NCI-H460 (cell line): Measurements from ENCODE around the gene FAM25A. TPM values are rescaled to one million over a fixed set of nuclear protein-coding genes. Genes with fewer than 3 reads are reported as not detected.
"Not testable (repeated sequence)": the region's sequence is repeated elsewhere in the genome, so short reads cannot be mapped to it uniquely, and the experiment has no call there.

Source experiments
- DNase-seq: peaks from one replicate; pipeline ENCODE4 v3.0.0-alpha.2; 2016; ENCODE audit warnings: low read depth; ENCODE audit errors: extremely low read depth
- polyA plus RNA-seq: library from polyadenylated mRNA; depleted of rRNA; stranded (reverse); fragments of >200 nt; gene quantifications from 2 replicates; pipeline ENCODE4 v1.2.3, GENCODE V29; 2014; cell fraction: nucleus; rRNA removed
- total RNA-seq: library from RNA; depleted of rRNA; stranded (reverse); fragments of >200 nt; shearing (Covaris generic); gene quantifications from 2 replicates; pipeline ENCODE4 v1.2.3, GENCODE V29; 2014; rRNA removed

Gene FAM25A
- total RNA-seq: not detected in 2 replicates
- polyA plus RNA-seq: not detected in 2 replicates

DNA sequence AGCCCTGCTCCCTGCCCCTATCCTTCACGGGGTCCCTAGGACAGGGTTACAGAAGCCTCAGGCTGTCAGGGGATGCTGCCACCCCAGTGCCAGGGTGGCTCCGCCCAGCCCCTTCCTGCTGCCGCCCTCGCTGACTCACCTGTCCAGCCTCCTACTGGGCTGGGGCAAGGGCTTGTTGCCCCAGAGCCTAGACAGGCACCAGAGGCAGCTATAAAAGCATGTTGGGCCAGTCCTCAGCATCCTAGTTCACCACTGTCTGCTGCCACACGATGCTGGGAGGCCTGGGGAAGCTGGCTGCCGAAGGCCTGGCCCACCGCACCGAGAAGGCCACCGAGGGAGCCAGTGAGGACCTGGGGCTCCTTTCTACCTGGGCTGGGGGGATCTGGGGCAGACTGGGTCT, at the start of gene FAM25A:
TSS of gene FAM25A (plus strand) at position 239 of the 400 bp plus-strand sequence. CDS start at position 270, 31 bp downstream.
- DNase-seq: not testable (repeated sequence)

DNA sequence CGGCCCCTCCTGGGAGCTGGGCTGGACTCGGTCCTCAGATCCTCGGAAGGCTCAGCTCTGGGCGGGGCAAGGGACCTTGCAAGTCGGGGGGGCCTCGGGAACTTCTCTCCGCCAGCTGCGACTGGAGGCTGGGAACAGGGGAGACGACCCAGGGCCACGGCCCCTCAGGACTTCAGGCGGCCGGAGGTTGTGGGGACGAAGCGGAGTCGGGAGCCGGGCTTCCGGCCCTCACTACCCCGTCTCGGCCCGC, 49.2 kb upstream of the FAM25A start:
- DNase-seq: no peak

DNA sequence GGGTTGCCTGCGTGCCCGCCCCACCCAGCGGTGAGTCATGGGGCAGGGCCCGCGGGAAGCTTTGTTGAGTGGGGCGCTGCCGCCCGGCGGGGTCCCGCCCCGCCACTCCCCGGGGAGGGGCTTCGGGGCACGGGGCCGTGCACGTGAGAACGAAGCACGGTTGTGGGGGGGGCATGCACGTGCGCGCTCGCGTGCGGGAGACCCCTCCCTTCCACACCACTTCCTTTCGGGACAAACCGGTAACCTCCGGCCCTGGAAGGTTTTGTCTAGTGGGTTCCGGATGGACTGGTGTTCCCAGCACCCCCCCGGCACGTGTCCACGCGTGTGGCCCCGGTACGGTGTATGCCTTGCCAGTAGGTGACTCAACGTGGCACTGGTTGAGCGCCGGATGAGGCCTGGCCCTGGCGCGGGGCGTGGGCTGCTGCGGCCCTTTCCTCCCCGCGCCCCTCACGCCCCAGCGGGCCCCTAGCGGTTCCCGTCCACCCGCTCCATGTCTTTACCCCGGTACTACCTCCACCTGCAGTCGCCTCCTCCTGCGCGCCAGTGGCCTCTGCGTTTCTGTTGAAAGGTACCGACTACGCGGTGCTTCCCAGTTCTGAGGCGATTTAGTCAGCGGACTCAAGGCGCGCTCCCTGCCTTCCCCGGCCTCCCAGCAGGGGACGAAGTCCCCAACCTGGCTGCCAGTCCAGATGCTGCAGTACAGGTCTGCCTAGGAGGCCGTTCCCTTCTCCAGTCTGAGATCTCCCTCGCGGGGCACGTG, 48.7 kb upstream of the FAM25A start:
- peak; percentile 74 for DNase-seq

DNA sequence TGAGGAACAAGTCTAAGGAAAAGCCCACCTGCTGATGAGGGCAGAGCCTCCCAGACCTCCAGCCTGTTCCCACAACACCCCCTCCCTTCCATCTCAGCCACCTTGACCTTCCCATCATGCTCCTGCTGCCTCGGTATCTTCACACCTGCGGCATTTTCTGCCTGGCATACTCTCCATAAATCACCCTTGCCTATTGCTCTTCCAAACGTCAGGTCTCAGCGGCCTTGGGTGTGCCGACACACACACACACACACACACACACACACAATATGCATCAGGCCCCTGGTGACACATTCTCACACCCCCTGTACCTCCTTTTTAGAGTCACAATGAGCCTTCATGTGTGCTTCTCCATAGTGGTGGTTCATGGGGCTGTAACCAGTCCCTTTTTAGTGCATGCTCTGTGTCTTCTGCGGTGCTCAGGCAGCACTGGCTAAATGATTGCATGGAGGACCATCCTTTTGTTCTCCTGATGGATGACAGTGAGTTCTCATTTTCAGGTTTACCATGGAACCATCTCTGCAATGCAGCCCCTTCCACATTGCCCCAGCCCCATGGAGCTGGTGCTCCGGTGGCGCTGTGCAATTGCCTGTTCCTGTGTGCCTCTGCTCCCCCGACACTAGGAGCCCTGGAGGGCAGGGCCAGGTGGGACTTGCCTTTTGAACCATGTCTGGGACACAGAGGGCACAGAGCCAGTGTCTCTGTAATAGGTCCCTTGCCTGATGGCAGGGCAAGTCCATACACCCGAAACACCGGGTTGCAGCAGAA, 47.3 kb upstream of the FAM25A start:
- no peak for DNase-seq

DNA sequence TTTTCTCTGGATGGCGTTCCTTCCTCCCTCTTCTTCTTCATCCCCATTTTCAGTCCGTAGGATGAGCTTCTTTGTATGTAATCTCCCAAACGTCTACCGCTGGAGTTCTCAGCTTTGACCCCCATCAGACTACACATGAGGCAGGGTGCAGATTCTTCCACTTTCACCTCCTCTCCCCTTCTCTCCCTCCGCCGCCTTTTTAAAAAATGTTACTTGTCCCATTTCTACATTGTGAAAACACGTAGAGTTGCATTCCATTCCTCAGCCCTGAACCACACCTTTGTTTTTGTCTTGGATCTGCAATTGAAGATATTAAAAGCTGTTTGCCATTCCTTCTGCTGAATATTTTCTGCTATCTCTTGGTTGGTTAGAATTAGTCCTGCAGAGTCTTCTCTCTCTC, 45.6 kb upstream of the FAM25A start:
- DNase-seq: no peak

DNA sequence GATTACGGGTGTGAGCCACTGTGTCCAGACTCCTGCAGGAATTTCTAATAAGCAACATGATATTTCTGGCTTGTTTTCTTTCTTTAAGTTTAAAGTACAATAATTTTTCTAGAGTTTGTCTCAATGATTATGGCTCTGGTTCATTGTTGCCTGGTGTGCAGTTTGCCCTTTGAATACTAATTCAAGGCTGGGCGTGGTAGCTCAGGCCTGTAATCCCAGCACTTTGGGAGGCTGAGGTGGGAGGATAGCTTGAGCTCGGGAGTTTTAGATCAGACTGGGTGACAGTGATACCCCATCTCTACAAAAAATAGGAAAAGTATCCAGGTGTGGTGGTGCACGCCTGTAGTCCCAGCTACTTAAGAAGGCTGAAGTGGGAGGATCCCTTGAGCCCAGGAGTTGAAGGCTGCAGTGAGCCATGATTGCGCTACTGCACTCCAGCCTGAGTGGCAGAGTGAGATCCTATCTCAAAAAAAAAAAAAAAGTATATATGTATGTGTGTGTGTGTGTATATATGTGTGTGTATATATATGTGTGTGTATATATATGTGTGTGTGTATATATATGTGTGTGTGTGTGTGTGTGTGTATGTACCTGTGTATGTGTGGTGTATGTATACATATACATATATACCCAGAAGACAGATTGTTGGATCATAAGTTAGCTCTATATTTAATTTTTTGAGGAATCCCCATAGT, 43.6 kb upstream of the FAM25A start:
- no peak for DNase-seq

DNA sequence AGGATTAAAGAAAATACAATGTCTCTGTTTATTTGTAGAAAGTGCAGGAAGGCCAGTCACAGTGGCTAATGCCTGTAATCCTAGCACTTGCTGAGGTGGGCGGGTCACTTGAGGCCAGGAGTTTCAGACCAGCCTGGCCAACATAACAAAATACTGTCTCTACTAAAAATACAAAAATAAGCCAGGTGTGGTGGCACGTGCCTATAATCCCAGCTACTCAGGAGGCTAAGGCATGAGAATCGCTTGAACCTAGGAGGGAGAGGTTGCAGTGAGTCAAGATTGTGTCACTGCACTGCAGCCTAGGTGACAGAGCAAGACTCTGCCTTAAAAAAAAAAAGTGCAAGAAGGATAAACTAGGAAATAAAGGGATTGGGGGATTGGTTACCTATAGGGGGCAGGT, 41.6 kb upstream of the FAM25A start:
- not testable (repeated sequence) for DNase-seq

DNA sequence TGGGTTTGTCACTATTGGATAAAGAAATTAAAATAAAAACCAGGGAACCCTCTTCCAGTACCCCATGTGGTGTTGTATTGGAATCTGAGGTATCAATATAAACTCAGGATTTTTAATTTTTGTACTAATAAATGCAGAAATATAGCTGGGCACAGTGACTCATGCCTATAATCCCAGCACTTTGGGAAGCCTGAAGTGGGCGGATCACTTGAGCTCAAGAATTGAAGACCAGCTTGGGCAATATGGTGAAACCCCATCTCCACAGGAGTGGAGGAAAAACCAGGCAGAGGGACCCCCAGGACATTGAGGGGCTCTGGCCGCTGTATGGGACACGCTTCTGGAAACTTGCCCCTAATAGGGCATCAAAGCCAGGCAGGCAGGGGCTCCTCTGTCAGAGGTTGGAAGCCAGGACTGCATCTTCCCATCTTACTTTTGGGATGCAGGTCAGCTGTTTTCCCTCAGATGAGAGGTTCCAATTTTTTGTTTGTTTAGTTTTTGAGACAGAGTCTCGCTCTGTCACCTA, 40.7 kb upstream of the FAM25A start:
- DNase-seq: no peak

DNA sequence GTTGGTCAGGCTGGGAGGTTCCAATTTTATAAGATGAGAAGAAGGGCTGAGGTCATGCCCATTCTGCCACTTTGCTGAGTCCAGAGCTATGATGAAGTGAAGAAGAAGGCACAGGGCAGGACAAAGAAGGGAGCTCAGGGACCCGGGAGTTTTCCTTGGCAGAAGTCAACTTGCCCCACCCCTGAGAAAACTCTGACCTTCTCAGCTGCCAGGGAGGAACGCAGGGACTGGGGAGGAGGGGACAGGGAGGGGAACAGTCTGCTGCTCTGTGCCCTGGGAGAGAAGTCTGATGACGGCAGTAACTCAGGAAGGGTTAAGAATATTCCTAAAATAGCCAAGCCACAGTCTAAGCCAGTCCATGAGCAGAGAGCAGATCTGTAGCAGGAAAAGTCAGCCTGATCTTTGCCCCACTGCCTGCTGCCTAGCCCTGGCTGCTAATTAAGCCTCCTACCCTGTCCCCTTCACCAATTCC, 40.1 kb upstream of the FAM25A start:
- DNase-seq: peak; percentile 23

DNA sequence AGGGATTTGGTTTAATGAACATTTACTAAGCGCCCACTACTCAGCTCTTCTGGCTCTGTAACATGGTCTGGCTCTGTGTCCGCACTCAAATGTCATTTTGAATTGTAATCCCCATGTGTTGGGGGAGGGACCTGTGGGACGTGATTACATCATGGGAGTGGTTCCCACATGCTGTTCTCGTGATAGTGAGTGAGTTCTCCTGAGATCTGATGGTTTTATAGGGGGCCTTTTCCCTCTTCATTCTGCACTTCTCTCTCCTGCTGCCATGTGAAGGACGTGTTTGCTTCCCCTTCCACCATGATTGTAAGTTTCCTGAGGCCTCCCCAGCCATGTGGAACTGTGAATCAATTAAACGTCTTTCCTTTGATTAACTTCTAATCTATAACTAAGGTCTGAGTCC, 39.1 kb upstream of the FAM25A start:
- not testable (repeated sequence) for DNase-seq

DNA sequence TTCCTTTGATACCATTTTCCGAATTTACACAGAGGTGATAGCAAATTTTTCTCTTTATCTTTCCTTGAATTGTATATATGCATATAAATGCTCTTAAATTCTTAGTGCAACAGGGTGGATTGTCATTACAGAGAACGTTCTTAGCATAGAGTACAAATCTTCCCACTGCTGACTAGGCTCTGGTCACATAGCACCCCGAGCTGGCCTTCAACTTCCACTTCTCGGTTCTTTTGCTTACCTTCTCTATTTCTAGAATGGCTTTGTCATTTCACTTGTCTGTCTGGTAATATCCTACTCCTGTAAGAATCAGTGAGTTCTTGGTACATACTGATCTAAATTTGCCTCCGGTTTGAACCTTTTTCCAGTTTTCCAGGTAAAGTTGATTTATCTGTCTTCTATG, 38.4 kb upstream of the FAM25A start:
- DNase-seq: no peak

DNA sequence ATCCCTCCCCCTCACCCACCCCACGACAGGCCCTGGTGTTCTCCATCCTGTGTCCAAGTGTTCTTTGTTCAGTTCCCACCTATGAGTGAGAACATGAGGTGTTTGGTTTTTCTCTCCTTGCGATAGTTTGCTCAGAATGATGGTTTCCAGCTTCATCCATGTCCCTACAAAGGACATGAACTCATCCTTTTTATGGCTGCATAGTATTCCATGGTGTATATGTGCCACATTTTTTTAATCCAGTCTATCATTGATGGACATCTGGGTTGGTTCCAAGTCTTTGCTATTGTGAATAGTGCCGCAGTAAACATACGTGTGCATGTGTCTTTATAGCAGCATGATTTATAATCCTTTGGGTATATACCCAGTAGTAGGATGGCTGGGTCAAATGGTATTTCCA, 35.6 kb upstream of the FAM25A start:
- not testable (repeated sequence) for DNase-seq

DNA sequence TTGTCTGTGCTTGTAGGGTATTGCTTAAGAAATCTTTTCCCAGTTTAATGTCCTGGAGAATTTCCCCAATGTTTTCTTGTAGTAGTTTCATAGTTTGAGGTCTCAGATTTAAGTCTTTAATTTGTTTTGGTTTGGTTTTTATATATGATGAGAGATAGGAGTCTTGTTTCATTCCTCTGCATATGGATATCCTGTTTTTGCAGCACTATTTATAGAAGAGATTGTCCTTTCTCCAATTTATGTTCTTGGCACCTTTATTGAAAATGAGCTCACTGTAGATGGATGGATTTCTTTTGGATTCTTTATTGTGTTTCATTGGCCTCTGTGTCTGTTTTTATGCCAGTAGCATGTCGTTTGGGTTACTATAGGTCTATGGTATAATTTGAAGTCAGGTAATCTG, 31.6 kb upstream of the FAM25A start:
- DNase-seq: no peak

DNA sequence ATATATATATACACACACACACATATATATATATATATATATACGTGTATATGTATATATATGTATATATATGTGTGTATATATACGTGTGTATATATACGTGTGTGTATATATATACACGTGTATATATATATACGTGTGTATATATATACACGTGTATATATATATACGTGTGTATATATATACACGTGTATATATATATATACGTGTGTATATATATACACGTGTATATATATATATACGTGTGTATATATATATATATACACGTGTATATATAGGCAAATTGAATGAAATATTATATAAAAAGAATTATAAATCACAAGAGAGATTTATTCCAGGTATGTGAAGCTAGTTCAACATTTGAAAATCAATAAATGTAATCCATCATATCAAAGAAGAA, 28.7 kb upstream of the FAM25A start:
- DNase-seq: not testable (repeated sequence)

DNA sequence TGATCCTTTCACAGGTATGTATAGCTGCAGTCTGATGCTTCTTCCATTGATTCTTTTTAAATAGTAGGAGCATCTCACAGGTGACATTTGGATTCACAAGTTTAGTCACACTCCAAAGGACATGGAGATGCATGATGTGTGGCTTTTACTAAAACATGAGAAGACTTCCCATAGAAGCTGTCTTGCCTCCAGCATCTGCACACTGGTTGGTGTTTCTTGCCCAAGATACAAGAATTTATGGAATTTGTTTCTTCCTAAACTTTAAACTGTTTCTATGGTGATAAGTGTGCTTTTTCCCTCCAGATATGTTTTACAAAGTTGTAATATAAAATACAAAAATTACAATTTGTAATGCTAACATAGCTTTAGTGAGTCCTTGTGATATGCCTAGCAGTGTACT, 27.6 kb upstream of the FAM25A start:
- DNase-seq: no peak

DNA sequence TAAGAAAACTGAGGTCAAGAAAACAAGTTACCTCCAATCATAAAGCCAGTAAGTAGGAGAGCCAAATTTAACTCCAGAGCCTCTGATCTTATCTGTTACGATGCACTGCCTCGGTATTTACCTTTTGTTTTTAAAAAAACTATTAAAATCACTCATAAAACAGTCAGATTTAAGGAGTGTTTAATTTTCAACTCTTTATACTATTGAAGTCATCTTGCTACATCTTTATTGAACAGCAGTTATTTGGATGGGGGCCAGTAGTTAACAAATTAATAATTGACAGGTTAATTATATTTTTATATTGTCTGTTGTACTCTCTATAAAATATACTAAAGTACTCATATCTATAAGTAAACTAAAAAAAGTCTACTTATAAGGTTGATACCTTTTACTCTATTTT, 27.2 kb upstream of the FAM25A start:
- no peak for DNase-seq

DNA sequence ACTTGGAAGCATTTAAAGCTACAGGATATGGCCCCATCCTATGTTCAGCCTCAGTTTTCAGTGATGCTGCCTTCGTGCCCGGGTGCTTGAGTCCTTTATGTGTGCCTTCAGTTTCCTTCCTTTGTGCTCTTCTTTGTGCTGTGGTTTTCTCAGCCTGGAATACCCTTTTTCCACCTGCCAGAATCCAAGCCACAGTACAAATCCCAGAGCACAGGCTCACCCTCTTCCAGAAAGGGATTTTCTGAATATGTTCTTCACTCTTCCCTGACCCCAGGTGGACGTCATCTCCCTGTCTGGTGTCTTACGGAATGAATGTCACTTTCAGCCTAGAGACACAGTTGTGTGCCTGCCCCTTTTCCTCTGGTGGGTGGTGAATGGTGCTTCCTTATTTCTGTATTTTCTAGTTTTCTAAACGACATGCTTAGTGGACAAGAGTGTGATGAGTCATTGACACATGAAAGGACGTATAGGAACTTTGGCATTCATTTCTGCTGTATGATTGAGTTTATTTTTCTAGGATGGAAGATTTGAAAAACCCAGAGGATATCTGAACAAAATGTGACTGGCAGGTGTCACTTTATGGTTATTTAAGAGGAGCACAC, 20.2 kb upstream of the FAM25A start:
- DNase-seq: not testable (repeated sequence)

DNA sequence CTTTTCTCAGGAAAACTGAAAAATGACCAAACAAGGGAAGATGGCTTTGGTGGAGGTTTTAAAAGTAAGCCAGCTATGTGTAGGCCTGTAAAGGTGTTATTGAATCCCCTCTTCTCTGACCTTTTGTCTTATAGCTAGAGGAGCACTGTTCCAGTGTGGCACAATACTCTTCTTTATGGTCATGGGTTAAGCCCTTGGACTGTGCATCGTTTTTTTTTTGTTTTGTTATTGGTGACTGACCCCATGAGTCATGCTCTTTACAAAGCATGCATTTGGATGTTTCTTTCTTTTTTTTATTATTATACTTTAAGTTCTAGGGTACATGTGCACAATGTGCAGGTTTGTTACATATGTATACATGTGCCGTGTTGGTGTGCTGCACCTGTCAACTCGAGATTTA, 19.6 kb upstream of the FAM25A start:
- no peak for DNase-seq

DNA sequence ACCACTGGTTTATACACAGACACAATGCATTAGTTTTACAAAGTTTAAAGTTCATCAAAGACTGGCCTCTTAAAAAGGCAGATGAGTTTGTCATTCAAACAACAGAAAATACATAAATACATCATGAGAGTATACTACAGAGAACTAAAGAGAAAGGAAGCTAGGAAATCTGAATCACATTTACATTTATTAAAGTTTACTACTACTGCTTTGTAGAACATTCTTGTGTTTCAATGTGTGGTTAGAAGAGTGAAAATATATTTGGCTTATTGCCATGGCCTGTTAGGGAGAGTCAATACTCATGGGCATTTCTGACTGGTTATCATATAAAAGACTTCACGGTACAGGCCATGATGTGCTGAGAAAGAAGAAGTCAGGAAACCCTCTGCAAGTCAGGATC, 13.0 kb upstream of the FAM25A start:
- DNase-seq: not testable (repeated sequence)

DNA sequence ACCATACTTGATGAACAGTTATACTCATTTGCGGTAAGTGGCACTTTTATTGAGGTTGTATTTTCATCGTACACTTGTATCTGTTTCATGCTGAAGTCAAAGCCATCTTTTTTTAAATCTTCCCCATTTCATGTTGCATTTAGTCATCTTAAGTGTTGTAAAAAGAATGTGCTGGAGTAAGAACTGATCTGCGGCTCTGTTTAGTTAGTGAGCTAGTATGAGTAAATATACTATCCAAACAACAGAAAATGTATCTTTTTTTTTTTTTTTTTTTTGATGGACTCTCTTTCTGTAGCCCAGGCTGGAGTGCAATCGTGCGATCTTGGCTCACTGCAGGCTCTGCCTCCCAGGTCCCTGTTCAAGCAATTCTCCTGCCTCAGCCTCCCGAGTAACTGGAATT, 12.4 kb upstream of the FAM25A start:
- not testable (repeated sequence) for DNase-seq

DNA sequence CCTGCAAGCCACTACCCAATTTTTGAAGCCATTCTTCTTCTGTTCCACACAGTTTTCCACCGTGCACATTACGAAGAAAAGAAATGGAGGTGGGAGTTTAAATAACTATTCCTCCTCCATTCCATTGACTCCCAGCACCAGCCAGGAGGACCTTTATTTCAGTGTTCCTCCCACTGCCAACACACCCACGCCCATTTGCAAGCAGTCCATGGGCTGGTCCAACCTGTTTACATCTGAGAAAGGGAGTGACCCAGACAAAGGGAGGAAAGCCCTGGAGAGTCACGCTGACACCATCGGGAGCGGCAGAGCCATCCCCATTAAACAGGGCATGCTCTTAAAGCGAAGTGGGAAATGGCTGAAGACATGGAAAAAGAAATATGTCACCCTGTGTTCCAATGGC, 11.8 kb upstream of the FAM25A start:
- not testable (repeated sequence) for DNase-seq
